ENCODE results near the gene ITSN1. TPM values are rescaled to one million over a fixed set of nuclear protein-coding genes. Genes with fewer than 3 reads are reported as not detected.

Gene ITSN1
- total RNA-seq, 3 donors from 2014 or later = 39.5 to 113 (median 58.3) TPM

DNA sequence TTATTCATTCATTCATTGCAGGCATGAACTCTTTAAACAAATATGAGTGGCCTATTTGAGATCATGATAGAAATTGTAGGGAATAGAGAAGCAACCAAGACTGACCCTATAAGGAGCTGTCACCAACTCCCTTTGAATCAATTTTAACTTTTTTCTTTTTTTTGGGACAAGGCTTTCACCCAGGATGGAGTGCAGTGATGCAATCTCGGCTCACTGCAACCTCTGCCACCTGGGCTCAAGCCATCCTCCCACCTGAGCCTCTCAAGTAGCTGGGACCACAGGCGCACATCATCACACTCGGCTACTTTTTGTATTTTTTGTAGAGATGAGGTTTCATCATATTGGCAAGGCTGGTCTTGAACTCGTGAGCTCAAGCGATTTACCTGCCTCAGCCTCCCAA lies 290.4 kb downstream of the ITSN1 start:
- Histone ChIP-seq H3K27ac (peak overlapping the region in 1 of 2 donors; percentile 3), H3K27me3 (no peaks in the 10 kb centered on the region), H3K9me3 (no peaks in the 10 kb centered on the region), H3K4me1 (peaks cover 0 to 6% of the 10 kb centered on the region in 2 donors), H3K36me3 (no peaks in the 10 kb centered on the region), H3K4me3 (peak overlapping the region in 1 of 3 donors; percentile 63)
- no peak for DNase-seq (ENCODE audit: low spot score in 2 of 2)
- no peak for TF ChIP-seq POLR2AphosphoS5 (IDR thresholded peaks at IDR 0.05)
- TF ChIP-seq, protein P1, sequence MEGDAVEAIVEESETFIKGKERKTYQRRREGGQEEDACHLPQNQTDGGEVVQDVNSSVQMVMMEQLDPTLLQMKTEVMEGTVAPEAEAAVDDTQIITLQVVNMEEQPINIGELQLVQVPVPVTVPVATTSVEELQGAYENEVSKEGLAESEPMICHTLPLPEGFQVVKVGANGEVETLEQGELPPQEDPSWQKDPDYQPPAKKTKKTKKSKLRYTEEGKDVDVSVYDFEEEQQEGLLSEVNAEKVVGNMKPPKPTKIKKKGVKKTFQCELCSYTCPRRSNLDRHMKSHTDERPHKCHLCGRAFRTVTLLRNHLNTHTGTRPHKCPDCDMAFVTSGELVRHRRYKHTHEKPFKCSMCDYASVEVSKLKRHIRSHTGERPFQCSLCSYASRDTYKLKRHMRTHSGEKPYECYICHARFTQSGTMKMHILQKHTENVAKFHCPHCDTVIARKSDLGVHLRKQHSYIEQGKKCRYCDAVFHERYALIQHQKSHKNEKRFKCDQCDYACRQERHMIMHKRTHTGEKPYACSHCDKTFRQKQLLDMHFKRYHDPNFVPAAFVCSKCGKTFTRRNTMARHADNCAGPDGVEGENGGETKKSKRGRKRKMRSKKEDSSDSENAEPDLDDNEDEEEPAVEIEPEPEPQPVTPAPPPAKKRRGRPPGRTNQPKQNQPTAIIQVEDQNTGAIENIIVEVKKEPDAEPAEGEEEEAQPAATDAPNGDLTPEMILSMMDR (IDR thresholded peaks at IDR 0.05) = no peak
- TF ChIP-seq POLR2A (IDR thresholded peaks at IDR 0.05) = no peak
- intact Hi-C loops (cut with DNase I; ENCODE audit: low total_unique reads) = loop anchor here (10.0 kb wide), 1 partner anchor 162 kb away; no protein-coding TSS in a partner anchor

DNA sequence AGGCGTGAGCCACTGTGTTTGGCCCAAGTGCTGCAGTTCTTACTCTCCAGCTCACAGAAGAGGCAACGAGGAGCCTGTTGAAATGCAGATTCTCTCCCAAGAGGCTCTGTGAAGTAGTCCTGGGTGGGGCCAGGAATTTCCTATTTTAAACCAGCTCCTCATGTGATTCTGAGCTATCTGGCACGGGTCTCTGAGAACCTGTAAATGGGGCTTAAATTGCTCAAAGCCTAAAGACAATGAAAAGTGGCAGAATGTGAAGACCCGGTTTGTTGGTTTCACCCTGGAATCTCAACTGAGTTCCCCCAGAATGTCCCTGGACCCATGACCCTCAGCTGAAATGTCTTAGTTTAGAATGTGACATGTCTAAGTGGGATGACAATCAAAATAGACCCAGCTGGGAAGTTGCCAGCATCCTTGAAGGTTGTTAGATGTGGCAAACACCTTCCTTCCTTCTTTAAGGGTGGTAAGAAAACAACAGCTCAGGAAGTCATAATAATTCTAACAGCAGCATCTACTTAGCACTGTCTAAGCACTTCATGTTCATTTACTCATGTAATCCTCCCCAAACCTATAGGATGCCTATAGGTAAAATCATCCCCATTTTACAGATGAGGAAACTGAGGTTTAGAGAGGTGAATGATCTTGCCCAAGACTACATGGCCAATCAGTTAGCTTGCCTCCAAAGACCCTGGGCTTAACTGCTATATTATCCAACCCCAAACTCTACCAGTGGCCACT lies 294.2 kb downstream of the ITSN1 start:
- TF ChIP-seq POLR2A (IDR thresholded peaks at IDR 0.05) = no peak
- TF ChIP-seq, protein P1 (IDR thresholded peaks at IDR 0.05) = no peak
- no peak for TF ChIP-seq POLR2AphosphoS5 (IDR thresholded peaks at IDR 0.05)
- no peaks in the 10 kb centered on the region for H3K36me3 ChIP-seq
- no peaks in the 10 kb centered on the region for H3K27me3 ChIP-seq
- DNase-seq (ENCODE audit: low spot score in 2 of 2) = no peak
- peaks cover 0 to 6% of the 10 kb centered on the region in 2 donors for H3K4me1 ChIP-seq
- H3K9me3 ChIP-seq = no peaks in the 10 kb centered on the region
- peak overlapping the region; percentile 13 to 48 for H3K27ac ChIP-seq
- intact Hi-C loops (cut with DNase I; ENCODE audit: low total_unique reads) = loop anchor here (10.0 kb wide), 1 partner anchor 158 kb away; no protein-coding TSS in a partner anchor
- H3K4me3 ChIP-seq = no peak overlapping the region

DNA sequence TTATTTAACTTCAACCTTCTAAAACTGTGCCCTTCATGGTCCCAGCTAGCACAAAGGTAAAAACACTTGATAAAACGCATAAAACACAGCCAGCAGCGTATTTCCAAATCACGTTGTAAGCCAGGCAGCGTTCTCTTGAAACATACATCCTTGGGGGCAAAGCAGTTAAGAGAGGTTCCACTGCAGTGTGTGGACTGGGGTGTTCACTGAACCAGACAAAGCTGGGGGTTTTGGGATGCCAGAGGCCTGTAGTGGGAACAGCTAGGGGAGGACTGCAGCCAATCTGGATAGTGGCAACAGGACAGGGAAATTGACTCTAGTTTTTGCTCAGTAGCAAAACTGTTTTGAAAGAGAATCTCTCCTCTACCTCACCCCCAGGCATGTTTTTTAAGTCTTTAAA lies 294.8 kb downstream of the ITSN1 start:
- Histone ChIP-seq H3K27ac (peak overlapping the region; percentile 13 to 48), H3K27me3 (no peaks in the 10 kb centered on the region), H3K36me3 (no peaks in the 10 kb centered on the region), H3K4me1 (peaks cover 0 to 6% of the 10 kb centered on the region in 2 donors), H3K9me3 (no peaks in the 10 kb centered on the region), H3K4me3 (no peak overlapping the region)
- DNase-seq (ENCODE audit: low spot score in 2 of 2) = no peak
- intact Hi-C loops (cut with DNase I; ENCODE audit: low total_unique reads) = loop anchor here (10.0 kb wide), 1 partner anchor 158 kb away; no protein-coding TSS in a partner anchor
- TF ChIP-seq, protein P1 (IDR thresholded peaks at IDR 0.05) = no peak

DNA sequence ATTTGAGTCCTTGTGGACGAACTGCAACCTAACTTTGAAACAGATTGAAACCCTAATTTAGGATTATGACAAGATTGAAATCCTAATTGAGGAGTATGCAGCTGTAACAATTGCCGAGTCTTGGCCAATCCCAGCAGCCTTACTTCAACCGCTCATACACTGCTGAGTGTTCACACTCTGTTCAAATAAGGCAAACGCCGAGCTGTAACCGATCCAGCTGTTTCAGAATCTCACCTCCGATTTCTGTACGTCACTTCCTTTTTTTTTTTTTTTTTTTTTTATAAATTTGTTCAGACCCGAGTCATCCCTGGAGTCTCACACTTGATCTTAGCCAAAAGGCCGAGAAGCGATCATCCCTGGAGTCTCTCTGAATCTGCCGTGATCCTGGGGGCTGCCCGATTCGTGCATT lies 295.6 kb downstream of the ITSN1 start:
- Histone ChIP-seq H3K27ac (no peak overlapping the region), H3K36me3 (no peaks in the 10 kb centered on the region), H3K9me3 (no peaks in the 10 kb centered on the region), H3K4me3 (no peak overlapping the region), H3K27me3 (no peaks in the 10 kb centered on the region), H3K4me1 (no peaks in the 10 kb centered on the region)
- intact Hi-C loops (cut with DNase I; ENCODE audit: low total_unique reads) = loop anchor here (10.0 kb wide), 1 partner anchor 157 kb away; no protein-coding TSS in a partner anchor
- TF ChIP-seq POLR2A (IDR thresholded peaks at IDR 0.05) (no peak), POLR2AphosphoS5 (IDR thresholded peaks at IDR 0.05) (no peak)
- TF ChIP-seq, protein P1 (IDR thresholded peaks at IDR 0.05) = no peak
- no peak for DNase-seq (ENCODE audit: low spot score in 2 of 2)

DNA sequence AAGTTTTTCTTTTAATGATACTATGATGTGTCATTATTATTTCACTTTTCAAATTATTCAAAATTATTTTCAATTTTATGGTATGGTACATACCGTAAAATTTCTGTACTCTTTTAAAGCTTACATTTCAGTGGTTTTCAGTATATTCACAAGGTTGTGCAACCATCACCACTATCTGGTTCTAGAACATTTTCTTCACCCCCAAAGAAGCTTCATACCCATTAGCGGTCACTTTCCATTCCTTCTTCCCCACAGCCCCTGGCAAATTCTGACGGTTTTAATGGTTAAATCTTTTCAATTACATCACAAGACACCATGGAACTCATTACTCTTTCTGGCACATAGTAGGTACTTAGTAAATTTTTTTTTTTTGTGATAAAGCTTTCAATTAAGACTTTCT lies 296.1 kb downstream of the ITSN1 start:
- no peak overlapping the region for H3K27ac ChIP-seq
- TF ChIP-seq POLR2AphosphoS5 (IDR thresholded peaks at IDR 0.05) (no peak), POLR2A (IDR thresholded peaks at IDR 0.05) (no peak)
- TF ChIP-seq, protein P1 (IDR thresholded peaks at IDR 0.05) = no peak
- H3K4me1 ChIP-seq = no peaks in the 10 kb centered on the region
- intact Hi-C loops (cut with DNase I; ENCODE audit: low total_unique reads) = loop anchor here (10.0 kb wide), 1 partner anchor 156 kb away; no protein-coding TSS in a partner anchor
- H3K4me3 ChIP-seq = no peak overlapping the region
- DNase-seq (ENCODE audit: low spot score in 2 of 2) = no peak
- no peaks in the 10 kb centered on the region for H3K9me3 ChIP-seq
- no peaks in the 10 kb centered on the region for H3K36me3 ChIP-seq
- no peaks in the 10 kb centered on the region for H3K27me3 ChIP-seq
